GM23248 (cell line): Measurements from ENCODE around the gene LAMA1.

ENCODE experiments used
- EZH2 ChIP-seq: fragments of 200-600 bp; sonication (generic); IDR thresholded peaks from 2 replicates; pipeline ENCODE4 v1.6.1; 2018; ENCODE audit warnings: antibody characterized with exemption, mild to moderate bottlenecking; ENCODE audit not compliant: insufficient read depth, poor library complexity, severe bottlenecking
- EZH2phosphoT487 ChIP-seq: fragments of 200-600 bp; sonication (generic); IDR thresholded peaks from 2 replicates; pipeline ENCODE4 v1.6.1; 2018; ENCODE audit warnings: antibody characterized with exemption, moderate library complexity, mild to moderate bottlenecking, low read depth; ENCODE audit not compliant: insufficient read depth

DNA sequence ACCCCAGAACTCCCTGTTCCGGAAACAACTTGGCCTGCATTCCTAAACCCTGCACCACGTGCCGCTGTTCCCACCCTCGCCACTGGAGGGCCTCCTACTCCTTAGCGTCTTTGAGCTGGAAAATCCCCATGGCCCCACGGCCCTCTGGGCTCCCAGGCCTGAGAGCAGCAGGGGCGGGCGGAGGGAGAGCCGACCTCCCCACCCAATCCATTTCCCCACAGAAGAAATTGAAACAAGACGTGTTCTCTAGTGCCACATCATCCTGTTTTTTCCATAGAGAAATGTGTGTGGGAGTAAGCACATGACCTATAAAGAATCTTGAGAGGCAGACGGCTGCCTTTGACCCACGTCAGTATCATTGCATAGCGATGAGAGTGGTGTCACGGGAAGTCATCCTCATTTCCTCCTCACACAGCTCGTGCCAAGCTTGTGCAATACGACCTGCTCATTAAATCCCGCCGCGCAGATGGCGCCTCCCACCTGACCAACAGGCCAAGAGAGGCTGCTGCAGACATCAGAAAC lies 79.2 kb downstream of the LAMA1 start:
- TF ChIP-seq EZH2phosphoT487: no peak
- TF ChIP-seq EZH2: no peak
